Naive thymus-derived CD4-positive, alpha-beta T cell (primary cell): ENCODE data around the gene BANF2. TPM values are rescaled to one million over a fixed set of nuclear protein-coding genes. Genes with fewer than 3 reads are reported as not detected.

Experiments
- polyA plus RNA-seq, 2 donors: library from polyadenylated mRNA; unstranded; fragments of 300-500 nt; fragmentation: Illumina TruSeq; gene quantifications; one replicate each; pipeline ENCODE4 v1.2.3, GENCODE V29; 2021
- total RNA-seq, 6 experiments: library from RNA in 5 of 6; stranded (reverse) in 5 of 6; gene quantifications; 1 replicate in 5 of 6; 2 replicates in 1 of 6; pipeline ENCODE4 v1.2.3 and lab custom pipeline; 2021 to 2026

Gene BANF2
- total and polyA plus RNA-seq, 7 experiments from 2014 or later, result not detected

Other genes starting within 250 kb of the BANF2 start
- 1 to 10 TPM in 1 of 5 experiments, under 1 TPM in 1, not detected in 3; 0.42 to 3.4 TPM for gene BFSP1, start 168.6 kb upstream of the BANF2 start, total RNA-seq
- not detected for gene BFSP1, start 168.6 kb upstream of the BANF2 start, polyA plus RNA-seq
- 10 to 100 TPM; 28.7 to 63.6 (median 33.9) TPM for gene DSTN, start 129.9 kb upstream of the BANF2 start, total RNA-seq
- gene DSTN, start 129.9 kb upstream of the BANF2 start, polyA plus RNA-seq, result 100 to 1,000 TPM in 1 of 2 donors, 10 to 100 TPM in 1; 80.7 to 113 TPM
- gene RRBP1, start 17.7 kb upstream of the BANF2 start, total RNA-seq, result 10 to 100 TPM; 27.8 to 73.9 (median 29.1) TPM
- 10 to 100 TPM in 1 of 2 donors, 1 to 10 TPM in 1; 4.1 to 11.1 TPM for gene RRBP1, start 17.7 kb upstream of the BANF2 start, polyA plus RNA-seq